GM20000 (cell line): ENCODE results near the gene ACSL4.
A peak's percentile ranks its signal among the peaks of the same experiment; 100 is the strongest.

ENCODE experiments used
- DNase-seq: peaks from one replicate; pipeline ENCODE4 v3.0.0; 2012; ENCODE audit warnings: low spot score
- TF ChIP-seq, protein P1 (sequence below): IDR thresholded peaks from 2 replicates; pipeline ENCODE4 v1.5.1; 2012; ENCODE audit warnings: mild to moderate bottlenecking, control low read depth; ENCODE audit errors: extremely low read depth, missing control alignments

Gene ACSL4

DNA sequence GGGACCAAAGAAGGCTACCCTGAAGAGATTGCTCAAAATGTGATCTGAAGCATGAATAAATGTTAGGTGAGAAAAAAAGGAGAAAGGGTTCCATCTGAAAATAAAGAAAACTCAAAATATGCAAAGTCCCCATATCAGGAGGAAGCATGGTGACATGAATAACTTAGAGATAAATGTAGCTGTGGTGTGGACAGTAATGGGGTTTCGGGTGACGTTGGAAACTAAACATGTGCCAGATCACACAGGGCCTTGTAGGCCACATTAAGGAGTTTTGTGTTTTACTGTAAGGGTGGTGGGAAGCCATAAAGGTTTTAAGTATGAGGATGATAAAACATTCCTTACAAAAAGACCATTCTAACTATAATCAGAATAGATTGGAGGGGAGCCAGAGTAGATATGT lies 40.3 kb upstream of the ACSL4 start:
- DNase-seq = peak; percentile 13
- TF ChIP-seq, protein P1, sequence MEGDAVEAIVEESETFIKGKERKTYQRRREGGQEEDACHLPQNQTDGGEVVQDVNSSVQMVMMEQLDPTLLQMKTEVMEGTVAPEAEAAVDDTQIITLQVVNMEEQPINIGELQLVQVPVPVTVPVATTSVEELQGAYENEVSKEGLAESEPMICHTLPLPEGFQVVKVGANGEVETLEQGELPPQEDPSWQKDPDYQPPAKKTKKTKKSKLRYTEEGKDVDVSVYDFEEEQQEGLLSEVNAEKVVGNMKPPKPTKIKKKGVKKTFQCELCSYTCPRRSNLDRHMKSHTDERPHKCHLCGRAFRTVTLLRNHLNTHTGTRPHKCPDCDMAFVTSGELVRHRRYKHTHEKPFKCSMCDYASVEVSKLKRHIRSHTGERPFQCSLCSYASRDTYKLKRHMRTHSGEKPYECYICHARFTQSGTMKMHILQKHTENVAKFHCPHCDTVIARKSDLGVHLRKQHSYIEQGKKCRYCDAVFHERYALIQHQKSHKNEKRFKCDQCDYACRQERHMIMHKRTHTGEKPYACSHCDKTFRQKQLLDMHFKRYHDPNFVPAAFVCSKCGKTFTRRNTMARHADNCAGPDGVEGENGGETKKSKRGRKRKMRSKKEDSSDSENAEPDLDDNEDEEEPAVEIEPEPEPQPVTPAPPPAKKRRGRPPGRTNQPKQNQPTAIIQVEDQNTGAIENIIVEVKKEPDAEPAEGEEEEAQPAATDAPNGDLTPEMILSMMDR = no peak

GRCh38 chrX:109770780-109771179 lies 37.7 kb upstream of the ACSL4 start:
- TF ChIP-seq, protein P1 = no peak
- no peak for DNase-seq

GRCh38 chrX:109760922-109761250 lies 27.8 kb upstream of the ACSL4 start:
- TF ChIP-seq, protein P1 = no peak
- DNase-seq = no peak

GRCh38 chrX:109760209-109760921 lies 27.3 kb upstream of the ACSL4 start:
- DNase-seq = no peak

GRCh38 chrX:109753256-109753655 lies 20.2 kb upstream of the ACSL4 start:
- TF ChIP-seq, protein P1 = no peak
- no peak for DNase-seq

More at GRCh38 chrX:109760209-109760921, 27.3 kb upstream of the ACSL4 start:
- TF ChIP-seq, protein P1 = no peak

DNA sequence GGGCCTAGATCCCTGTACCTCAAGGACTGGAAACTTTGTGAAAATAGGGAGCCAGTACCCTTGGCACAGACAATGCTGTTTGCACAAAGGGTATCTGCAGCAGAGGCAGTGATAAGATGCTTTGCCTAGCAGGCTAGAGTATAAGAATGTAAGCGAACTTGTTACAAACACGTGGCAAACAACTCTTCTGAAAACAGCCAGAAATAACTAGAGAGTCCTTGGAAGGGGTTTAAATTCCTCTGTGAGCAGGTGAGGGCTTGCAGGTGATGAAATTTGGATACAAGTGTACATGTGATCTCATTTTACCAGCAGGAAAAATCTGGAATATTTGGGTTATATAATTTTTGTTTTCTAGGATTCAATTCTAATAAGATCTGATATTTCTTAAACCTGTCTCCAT lies 18.6 kb upstream of the ACSL4 start:
- TF ChIP-seq, protein P1 = no peak
- no peak for DNase-seq

DNA sequence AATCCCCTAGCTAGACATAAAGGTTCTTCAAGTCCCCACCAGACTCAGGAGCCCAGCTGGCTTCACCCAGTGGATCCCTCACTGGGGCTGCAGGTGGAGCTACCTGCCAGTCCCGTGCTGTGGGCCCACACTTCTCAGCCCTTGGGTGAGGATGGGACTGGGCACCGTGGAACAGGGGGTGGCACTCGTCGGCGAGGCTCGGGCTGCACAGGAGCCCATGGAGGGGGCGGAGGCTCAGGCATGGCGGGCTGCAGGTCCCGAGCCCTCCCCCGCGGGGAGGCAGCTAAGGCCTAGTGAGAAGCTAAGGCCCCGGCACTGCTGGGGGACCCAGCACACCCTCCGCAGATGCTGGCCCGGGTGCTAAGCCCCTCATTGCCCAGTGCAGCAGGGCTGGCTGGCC lies 16.1 kb upstream of the ACSL4 start:
- no peak for DNase-seq
- TF ChIP-seq, protein P1 = no peak
